Ureter (tissue), 1 donor: Measurements from ENCODE around the gene CDC14A. TPM values are rescaled to one million over a fixed set of nuclear protein-coding genes. Genes with fewer than 3 reads are reported as not detected.
"Not testable (repeated sequence)": the region's sequence is repeated elsewhere in the genome, so short reads cannot be mapped to it uniquely, and the experiment has no call there.

Source experiments
- DNase-seq: peaks from one replicate; pipeline ENCODE4 v3.0.0-alpha.2; 2020; ENCODE audit warnings: low spot score
- total RNA-seq: library from RNA; stranded (reverse); gene quantifications from one replicate; pipeline ENCODE4 v1.2.4, GENCODE V29; 2023
- donor health status: DM: yes; HTN: yes; CAD: no.

CDC14A gene
- total RNA-seq, 1 donor from 2014 or later: 14.3 TPM

- no peak for DNase-seq
Observed at GRCh38 chr1:100362821-100363466, 10.6 kb downstream of the CDC14A start.

- DNase-seq: no peak
Observed at GRCh38 chr1:100363831-100364230, 11.5 kb downstream of the CDC14A start.

GRCh38 chr1:100364697-100365096 is 12.4 kb downstream of the CDC14A start:
- DNase-seq: no peak

- DNase-seq: no peak
Observed at GRCh38 chr1:100366209-100366525, 13.9 kb downstream of the CDC14A start.

- not testable (repeated sequence) for DNase-seq
Observed at GRCh38 chr1:100369339-100369738, 17.0 kb downstream of the CDC14A start.

GRCh38 chr1:100373953-100374352 is 21.6 kb downstream of the CDC14A start:
- DNase-seq: not testable (repeated sequence)

GRCh38 chr1:100376890-100377289 is 24.6 kb downstream of the CDC14A start:
- DNase-seq: not testable (repeated sequence)

- DNase-seq: no peak
Observed at GRCh38 chr1:100377590-100378361, 25.5 kb downstream of the CDC14A start.

GRCh38 chr1:100378956-100379355 is 26.6 kb downstream of the CDC14A start:
- DNase-seq: no peak

GRCh38 chr1:100380635-100381034 is 28.3 kb downstream of the CDC14A start:
- DNase-seq: no peak

GRCh38 chr1:100382657-100383056 is 30.4 kb downstream of the CDC14A start:
- no peak for DNase-seq

GRCh38 chr1:100383743-100384405 is 31.6 kb downstream of the CDC14A start:
- no peak for DNase-seq

- no peak for DNase-seq
Observed at GRCh38 chr1:100387209-100387608, 34.9 kb downstream of the CDC14A start.

GRCh38 chr1:100387657-100388350 is 35.5 kb downstream of the CDC14A start:
- DNase-seq: no peak

GRCh38 chr1:100390531-100390930 is 38.2 kb downstream of the CDC14A start:
- DNase-seq: no peak

- DNase-seq: no peak
Observed at GRCh38 chr1:100391675-100392074, 39.4 kb downstream of the CDC14A start.

GRCh38 chr1:100392756-100393155 is 40.5 kb downstream of the CDC14A start:
- no peak for DNase-seq

- DNase-seq: no peak
Observed at GRCh38 chr1:100394285-100394684, 42.0 kb downstream of the CDC14A start.

GRCh38 chr1:100395913-100396312 is 43.6 kb downstream of the CDC14A start:
- no peak for DNase-seq

GRCh38 chr1:100396651-100397050 is 44.3 kb downstream of the CDC14A start:
- no peak for DNase-seq

GRCh38 chr1:100397681-100398080 is 45.4 kb downstream of the CDC14A start:
- DNase-seq: no peak

GRCh38 chr1:100398648-100399047 is 46.3 kb downstream of the CDC14A start:
- no peak for DNase-seq
